ENCODE results near the gene TFAP2A. TPM values are rescaled to one million over a fixed set of nuclear protein-coding genes. Genes with fewer than 3 reads are reported as not detected.

The TFAP2A gene
- total RNA-seq, 2 experiments from 2014 or later = 0.18 to 0.21 TPM

GRCh38 chr6:10421921-10422736 lies 7.3 kb upstream of the TFAP2A start:
- DNase-seq (no peak), ATAC-seq (no peak)
- H3K4me1 Mint-ChIP-seq = peaks cover 12% of the 10 kb centered on the region
- H3K27ac Mint-ChIP-seq = no peak overlapping the region
- H3K27me3 Mint-ChIP-seq = peaks cover 97% of the 10 kb centered on the region
- H3K4me3 Mint-ChIP-seq = no peak overlapping the region
- H3K9me3 Mint-ChIP-seq (ENCODE audit: low read depth) = no peaks in the 10 kb centered on the region
- peaks cover 9% of the 10 kb centered on the region for H3K36me3 Mint-ChIP-seq
- CTCF ChIA-PET = no interaction called here

- DNase-seq (no peak), ATAC-seq (no peak)
- peaks cover 6% of the 10 kb centered on the region for H3K4me1 Mint-ChIP-seq
- H3K9me3 Mint-ChIP-seq (ENCODE audit: low read depth) = no peaks in the 10 kb centered on the region
- H3K27me3 Mint-ChIP-seq = peaks cover 97% of the 10 kb centered on the region
- H3K36me3 Mint-ChIP-seq = peaks cover 9% of the 10 kb centered on the region
- CTCF ChIA-PET = no interaction called here
- H3K27ac Mint-ChIP-seq = no peak overlapping the region
- no peak overlapping the region for H3K4me3 Mint-ChIP-seq
Measured at GRCh38 chr6:10421158-10421920, 6.5 kb upstream of the TFAP2A start.

- Mint-ChIP-seq H3K27ac (no peak overlapping the region), H3K27me3 (peaks cover 99% of the 10 kb centered on the region), H3K9me3 (ENCODE audit: low read depth) (no peaks in the 10 kb centered on the region), H3K36me3 (peaks cover 12% of the 10 kb centered on the region), H3K4me1 (peaks cover 5% of the 10 kb centered on the region), H3K4me3 (no peak overlapping the region)
- DNase-seq (no peak), ATAC-seq (no peak)
- CTCF ChIA-PET = no interaction called here
Measured at GRCh38 chr6:10420546-10421157, 5.8 kb upstream of the TFAP2A start.

GRCh38 chr6:10419749-10420545 lies 5.1 kb upstream of the TFAP2A start:
- Mint-ChIP-seq H3K27ac (no peak overlapping the region), H3K4me1 (peaks cover 2% of the 10 kb centered on the region), H3K36me3 (peaks cover 11% of the 10 kb centered on the region), H3K9me3 (ENCODE audit: low read depth) (no peaks in the 10 kb centered on the region), H3K27me3 (peaks cover 99% of the 10 kb centered on the region), H3K4me3 (no peak overlapping the region)
- CTCF ChIA-PET = no interaction called here
- ATAC-seq (no peak), DNase-seq (no peak)

GRCh38 chr6:10418862-10419748 lies 4.2 kb upstream of the TFAP2A start:
- no peak overlapping the region for H3K27ac Mint-ChIP-seq
- peaks cover 2% of the 10 kb centered on the region for H3K4me1 Mint-ChIP-seq
- peaks cover 11% of the 10 kb centered on the region for H3K36me3 Mint-ChIP-seq
- H3K9me3 Mint-ChIP-seq (ENCODE audit: low read depth) = no peaks in the 10 kb centered on the region
- CTCF ChIA-PET = no interaction called here
- no peak for DNase-seq
- H3K27me3 Mint-ChIP-seq = peaks cover 99% of the 10 kb centered on the region
- H3K4me3 Mint-ChIP-seq = no peak overlapping the region
- no peak for ATAC-seq

GRCh38 chr6:10418361-10418861 lies 3.5 kb upstream of the TFAP2A start:
- Mint-ChIP-seq H3K27ac (no peak overlapping the region), H3K4me1 (peaks cover 7% of the 10 kb centered on the region), H3K36me3 (peaks cover 11% of the 10 kb centered on the region), H3K9me3 (ENCODE audit: low read depth) (no peaks in the 10 kb centered on the region), H3K27me3 (peaks cover 99% of the 10 kb centered on the region), H3K4me3 (no peak overlapping the region)
- CTCF ChIA-PET = no interaction called here
- ATAC-seq (no peak), DNase-seq (no peak)

GRCh38 chr6:10417681-10418104 lies 2.8 kb upstream of the TFAP2A start:
- H3K4me1 Mint-ChIP-seq = peaks cover 12% of the 10 kb centered on the region
- DNase-seq (no peak), ATAC-seq (no peak)
- peaks cover 97% of the 10 kb centered on the region for H3K27me3 Mint-ChIP-seq
- H3K36me3 Mint-ChIP-seq = peaks cover 11% of the 10 kb centered on the region
- H3K27ac Mint-ChIP-seq = peak overlapping the region; percentile 49
- H3K9me3 Mint-ChIP-seq (ENCODE audit: low read depth) = no peaks in the 10 kb centered on the region
- CTCF ChIA-PET = no interaction called here
- no peak overlapping the region for H3K4me3 Mint-ChIP-seq

GRCh38 chr6:10416863-10417641 lies 2.2 kb upstream of the TFAP2A start:
- Mint-ChIP-seq H3K9me3 (ENCODE audit: low read depth) (no peaks in the 10 kb centered on the region), H3K4me1 (peaks cover 14% of the 10 kb centered on the region), H3K4me3 (no peak overlapping the region), H3K27me3 (peaks cover 93% of the 10 kb centered on the region), H3K27ac (peak overlapping the region; percentile 15), H3K36me3 (peaks cover 13% of the 10 kb centered on the region)
- CTCF ChIA-PET = no interaction called here
- ATAC-seq = no peak
- DNase-seq = no peak

GRCh38 chr6:10416516-10416862 lies 1.6 kb upstream of the TFAP2A start:
- peaks cover 16% of the 10 kb centered on the region for H3K4me1 Mint-ChIP-seq
- ATAC-seq (no peak), DNase-seq (no peak)
- peaks cover 93% of the 10 kb centered on the region for H3K27me3 Mint-ChIP-seq
- CTCF ChIA-PET = no interaction called here
- no peak overlapping the region for H3K27ac Mint-ChIP-seq
- no peaks in the 10 kb centered on the region for H3K9me3 Mint-ChIP-seq (ENCODE audit: low read depth)
- H3K36me3 Mint-ChIP-seq = peaks cover 13% of the 10 kb centered on the region
- no peak overlapping the region for H3K4me3 Mint-ChIP-seq

GRCh38 chr6:10415617-10416480 lies 975 bp upstream of the TFAP2A start:
- ATAC-seq (no peak), DNase-seq (no peak)
- Mint-ChIP-seq H3K27me3 (peaks cover 93% of the 10 kb centered on the region), H3K4me1 (peaks cover 19% of the 10 kb centered on the region), H3K4me3 (no peak overlapping the region), H3K27ac (peak overlapping the region; percentile 56), H3K36me3 (peaks cover 13% of the 10 kb centered on the region), H3K9me3 (ENCODE audit: low read depth) (no peaks in the 10 kb centered on the region)
- CTCF ChIA-PET = interaction anchor here (1.1 to 2.3 kb wide), 3 partner anchors 12 to 15 kb away, joined by 3 to 8 read pairs (median 3); no protein-coding TSS in a partner anchor

All from activated CD8-positive, alpha-beta memory T cell treated with anti-CD3 and anti-CD28 coated beads, Interleukin-2, amount 10 ng/mL, durations not matched to agents 7 days and 5 days (primary cell).